Mesenchymal stem cell (in vitro differentiated cells and primary cell): ENCODE data around the gene KRTAP4-16.
"Not testable (repeated sequence)": the region's sequence is repeated elsewhere in the genome, so short reads cannot be mapped to it uniquely, and the experiment has no call there.

Experiments
- DNase-seq: peaks from one replicate; pipeline ENCODE4 v3.0.0-alpha.2; 2013
- H2AFZ ChIP-seq: one replicate; pipeline ENCODE4 v1.6.1; 2013; ENCODE audit warnings: low read depth, mild to moderate bottlenecking, control low read depth, inconsistent platforms, low read length, moderate library complexity
- H2AK5ac ChIP-seq: 2 replicates; pipeline ENCODE4 v1.6.1; 2013; ENCODE audit warnings: low read length, moderate library complexity, mild to moderate bottlenecking, inconsistent platforms; ENCODE audit not compliant: severe bottlenecking
- H2BK120ac ChIP-seq: one replicate; pipeline ENCODE4 v1.6.1; 2013; ENCODE audit warnings: low read depth, mild to moderate bottlenecking, inconsistent platforms, low read length, moderate library complexity
- H2BK12ac ChIP-seq, 2 experiments: one replicate each; pipeline ENCODE4 v1.6.1; 2013; ENCODE audit warnings: inconsistent platforms in 2 of 2, low read length in 2 of 2, mild to moderate bottlenecking in 2 of 2, moderate library complexity in 2 of 2, control low read depth in 1 of 2
- H2BK15ac ChIP-seq: one replicate; pipeline ENCODE4 v1.6.1; 2013; ENCODE audit warnings: mild to moderate bottlenecking, low read depth, inconsistent platforms; ENCODE audit not compliant: poor library complexity, severe bottlenecking
- H2BK5ac ChIP-seq: 2 replicates; pipeline ENCODE4 v1.6.1; 2013; ENCODE audit warnings: low read depth, mild to moderate bottlenecking, low read length, control low read depth, inconsistent platforms; ENCODE audit not compliant: poor library complexity, severe bottlenecking
- H3K14ac ChIP-seq, 2 experiments: one replicate each; pipeline ENCODE4 v1.6.1; 2013; ENCODE audit warnings: inconsistent platforms in 2 of 2, low read length in 2 of 2, control low read depth in 1 of 2, mild to moderate bottlenecking in 1 of 2, moderate library complexity in 1 of 2
- H3K18ac ChIP-seq, 2 experiments: one replicate each; pipeline ENCODE4 v1.6.1; 2013; ENCODE audit warnings: inconsistent platforms in 2 of 2, low read length in 2 of 2, control low read depth in 1 of 2, low read depth in 1 of 2, mild to moderate bottlenecking in 1 of 2
- H3K23ac ChIP-seq, 2 experiments: one replicate each; pipeline ENCODE4 v1.6.1; 2013; ENCODE audit warnings: inconsistent platforms in 2 of 2, low read length in 2 of 2, mild to moderate bottlenecking in 2 of 2, moderate library complexity in 2 of 2, control low read depth in 1 of 2
- H3K27ac ChIP-seq: 2 replicates; pipeline ENCODE4 v1.5.1; 2013; ENCODE audit warnings: mild to moderate bottlenecking, moderate library complexity, low read length, control low read depth, inconsistent platforms; ENCODE audit not compliant: poor library complexity, severe bottlenecking
- H3K27me3 ChIP-seq, 2 experiments: 2 replicates each; pipeline versions ENCODE4 v1.6.1 to v1.7.0; 2013; ENCODE audit warnings: low read length in 2 of 2, mild to moderate bottlenecking in 2 of 2, moderate library complexity in 2 of 2, control low read depth in 1 of 2, inconsistent platforms in 1 of 2; ENCODE audit not compliant: control insufficient read depth in 1 of 2, insufficient read depth in 1 of 2
- H3K36me3 ChIP-seq, 2 experiments: 2 replicates each; pipeline versions ENCODE4 v1.6.1 to v1.7.0; 2013; ENCODE audit warnings: low read length in 2 of 2, control low read depth in 1 of 2, inconsistent platforms in 1 of 2, low read depth in 1 of 2, mild to moderate bottlenecking in 1 of 2; ENCODE audit not compliant: insufficient read depth in 2 of 2, control insufficient read depth in 1 of 2
- H3K4ac ChIP-seq, 2 experiments: one replicate each; pipeline ENCODE4 v1.6.1; 2013; ENCODE audit warnings: inconsistent platforms in 2 of 2, low read length in 2 of 2, mild to moderate bottlenecking in 2 of 2, moderate library complexity in 2 of 2, control low read depth in 1 of 2, low read depth in 1 of 2
- H3K4me1 ChIP-seq: 2 replicates; pipeline ENCODE4 v1.6.1; 2013; ENCODE audit warnings: low read depth, low read length, control low read depth; ENCODE audit not compliant: control insufficient read depth, insufficient read depth
- H3K4me2 ChIP-seq: 2 replicates; pipeline ENCODE4 v1.6.1; 2013; ENCODE audit warnings: low read length, mild to moderate bottlenecking, inconsistent platforms; ENCODE audit not compliant: poor library complexity, severe bottlenecking
- H3K4me3 ChIP-seq, 2 experiments: 2 replicates each; pipeline versions ENCODE4 v1.5.1 to v1.7.0; 2013; ENCODE audit warnings: low read length in 2 of 2, mild to moderate bottlenecking in 2 of 2, control low read depth in 1 of 2, low read depth in 1 of 2; ENCODE audit not compliant: insufficient read depth in 1 of 2
- H3K79me1 ChIP-seq: replicated peaks from 2 replicates; pipeline ENCODE4 v1.6.1; 2013; ENCODE audit warnings: mild to moderate bottlenecking, control low read depth, low read length, inconsistent platforms; ENCODE audit not compliant: poor library complexity, severe bottlenecking
- H3K9ac ChIP-seq: 2 replicates; pipeline ENCODE4 v1.7.0; 2013; ENCODE audit warnings: mild to moderate bottlenecking, low read length, moderate library complexity
- H3K9me3 ChIP-seq: 2 replicates; pipeline ENCODE4 v1.7.0; 2013; ENCODE audit warnings: mild to moderate bottlenecking, low read length; ENCODE audit not compliant: control insufficient read depth
- H4K8ac ChIP-seq: one replicate; pipeline ENCODE4 v1.6.1; 2013; ENCODE audit warnings: inconsistent platforms, mild to moderate bottlenecking, low read length, moderate library complexity
- H4K91ac ChIP-seq: one replicate; pipeline ENCODE4 v1.6.1; 2013; ENCODE audit warnings: mild to moderate bottlenecking, low read length, inconsistent platforms
- WGBS: methylation state at CpG from one replicate; pipeline ENCODE4 v1.1.7; 2013; ENCODE audit warnings: mixed read lengths; 5-methylcytosine and 5-hydroxymethylcytosine counted together

The KRTAP4-16 gene

GRCh38 chr17:41059276-41060051 lies 42.5 kb downstream of the KRTAP4-16 start:
- not testable (repeated sequence) for H3K18ac ChIP-seq, H2BK15ac ChIP-seq, H2AFZ ChIP-seq, H3K14ac ChIP-seq, H4K8ac ChIP-seq, H3K4me2 ChIP-seq, H3K9ac ChIP-seq, H3K79me1 ChIP-seq, H3K4ac ChIP-seq, H2BK120ac ChIP-seq, H4K91ac ChIP-seq, H3K36me3 ChIP-seq, H3K4me1 ChIP-seq, H3K27me3 ChIP-seq, H2BK12ac ChIP-seq, H3K9me3 ChIP-seq, H2AK5ac ChIP-seq, H3K23ac ChIP-seq, H3K4me3 ChIP-seq
- DNase-seq, result peak; percentile 84
- WGBS, result 26% methylated on average over 5 of the region's 31 CpGs
- H3K27ac ChIP-seq, result peak overlapping the region; percentile 87
- H2BK5ac ChIP-seq, result peak overlapping the region; percentile 5

GRCh38 chr17:41058741-41059140 lies 43.3 kb downstream of the KRTAP4-16 start:
- Histone ChIP-seq H4K8ac (no peak overlapping the region), H3K4me2 (no peak overlapping the region), H3K79me1 (no peaks in the 10 kb centered on the region), H2AK5ac (peak overlapping the region; percentile 10), H3K4ac (no peak overlapping the region), H3K9me3 (no peaks in the 10 kb centered on the region), H2AFZ (no peak overlapping the region), H3K4me1 (peaks cover 7% of the 10 kb centered on the region), H3K14ac (no peak overlapping the region), H3K27ac (peak overlapping the region; percentile 55), H3K23ac (no peak overlapping the region), H3K27me3 (no peaks in the 10 kb centered on the region), H2BK12ac (no peak overlapping the region), H2BK5ac (no peak overlapping the region), H3K9ac (no peak overlapping the region), H2BK120ac (no peak overlapping the region), H3K36me3 (no peaks in the 10 kb centered on the region), H2BK15ac (no peak overlapping the region), H3K4me3 (no peak overlapping the region), H3K18ac (no peak overlapping the region), H4K91ac (no peak overlapping the region)
- no CpG with 5 or more reads among the region's 5 CpGs for WGBS
- no peak for DNase-seq

DNA sequence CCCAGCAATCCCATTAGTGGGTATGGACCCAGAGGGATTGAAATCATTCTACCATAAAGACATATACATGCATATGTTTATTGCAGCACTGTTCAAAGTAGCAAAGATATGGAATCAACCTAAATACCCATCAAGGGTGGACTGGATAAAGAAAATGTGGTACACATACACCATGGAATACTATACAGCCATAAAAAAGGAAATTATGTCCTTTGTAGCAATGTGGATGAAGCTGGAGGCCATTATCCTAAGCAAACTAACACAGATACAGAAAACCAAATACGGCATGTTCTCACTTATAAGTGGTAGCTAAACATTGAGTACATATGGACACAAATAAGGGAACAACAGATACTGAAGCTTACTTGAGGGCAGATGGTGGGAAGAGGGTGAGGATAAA lies 44.5 kb downstream of the KRTAP4-16 start:
- Histone ChIP-seq H3K4me1 (peaks cover 7% of the 10 kb centered on the region), H3K23ac (no peak overlapping the region), H3K4ac (no peak overlapping the region), H2BK120ac (no peak overlapping the region), H2AFZ (no peak overlapping the region), H3K9me3 (no peaks in the 10 kb centered on the region), H4K8ac (no peak overlapping the region), H2BK12ac (no peak overlapping the region), H3K9ac (no peak overlapping the region), H3K18ac (no peak overlapping the region), H3K4me2 (no peak overlapping the region), H3K14ac (no peak overlapping the region), H3K27me3 (no peaks in the 10 kb centered on the region), H2BK15ac (no peak overlapping the region), H4K91ac (no peak overlapping the region), H2AK5ac (no peak overlapping the region), H3K79me1 (no peaks in the 10 kb centered on the region), H3K4me3 (no peak overlapping the region), H2BK5ac (no peak overlapping the region), H3K36me3 (no peaks in the 10 kb centered on the region), H3K27ac (no peak overlapping the region)
- no CpG with 5 or more reads among the region's 1 CpG for WGBS
- no peak for DNase-seq

GRCh38 chr17:41055130-41055529 lies 46.9 kb downstream of the KRTAP4-16 start, which contains the start of gene KRTAP2-2:
Gene KRTAP2-2, minus strand, starts transcription at chr17:41055230. Its CDS starts 19 bp downstream, at chr17:41055211.
- not testable (repeated sequence) for H4K91ac ChIP-seq, H2BK15ac ChIP-seq, H3K4me2 ChIP-seq, H2AK5ac ChIP-seq, H3K36me3 ChIP-seq, H2BK120ac ChIP-seq, H4K8ac ChIP-seq, H3K14ac ChIP-seq, H3K4me1 ChIP-seq, H3K9ac ChIP-seq, H3K9me3 ChIP-seq, H3K4ac ChIP-seq, DNase-seq, H3K79me1 ChIP-seq, H3K18ac ChIP-seq, H2BK5ac ChIP-seq, H3K27ac ChIP-seq, H3K23ac ChIP-seq, H2BK12ac ChIP-seq, H2AFZ ChIP-seq, H3K27me3 ChIP-seq, H3K4me3 ChIP-seq
- WGBS, result no CpG with 5 or more reads among the region's 6 CpGs
